ENCODE measurements around the gene SLC30A1. TPM values are rescaled to one million over a fixed set of nuclear protein-coding genes. Genes with fewer than 3 reads are reported as not detected.

Gene SLC30A1
- total RNA-seq, 2 donors from 2014 or later: 18.5 to 28.0 TPM

DNA sequence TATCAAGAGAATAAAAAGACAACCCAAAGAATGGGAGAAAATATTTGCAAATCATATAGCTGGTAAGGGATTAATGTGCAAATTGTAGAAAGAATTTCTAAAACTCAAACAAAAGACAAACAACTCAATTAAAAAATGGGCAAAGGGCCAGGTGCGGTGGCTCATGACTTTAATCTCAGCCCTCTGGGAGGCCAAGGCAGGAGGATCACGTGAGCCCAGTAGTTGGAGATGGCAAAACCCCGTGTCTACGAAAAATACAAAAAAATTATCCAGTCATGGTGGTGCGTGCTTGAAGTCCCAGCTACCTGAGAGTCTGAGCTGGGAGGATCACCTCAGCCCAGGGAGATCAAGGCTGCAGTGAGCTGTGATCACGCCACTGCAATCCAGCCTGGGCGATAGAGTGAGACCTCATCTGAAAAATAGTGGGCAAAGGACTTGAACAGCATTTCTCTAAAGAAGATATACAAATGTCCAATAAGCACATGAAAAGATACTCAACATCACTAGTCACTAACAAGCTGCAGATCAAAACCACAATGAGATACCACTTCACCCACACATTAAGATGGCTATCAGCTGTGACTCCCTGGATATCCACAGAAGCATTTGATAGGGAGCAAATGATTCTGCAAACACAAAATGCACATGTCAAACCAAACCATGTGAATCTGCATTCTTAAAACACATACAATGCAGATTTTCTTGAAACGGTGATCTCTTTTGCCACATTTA, 20.9 kb downstream of the SLC30A1 start:
- Histone ChIP-seq H3K27me3 (no peaks in the 10 kb centered on the region), H3K4me3 (no peak overlapping the region), H3K27ac (no peak overlapping the region), H3K4me1 (no peaks in the 10 kb centered on the region), H3K36me3 (no peaks in the 10 kb centered on the region), H3K9me3 (no peaks in the 10 kb centered on the region), H3K9ac (ENCODE audit: low read depth in 2 of 2, low read length in 2 of 2) (no peak overlapping the region)
- TF ChIP-seq, protein P1, sequence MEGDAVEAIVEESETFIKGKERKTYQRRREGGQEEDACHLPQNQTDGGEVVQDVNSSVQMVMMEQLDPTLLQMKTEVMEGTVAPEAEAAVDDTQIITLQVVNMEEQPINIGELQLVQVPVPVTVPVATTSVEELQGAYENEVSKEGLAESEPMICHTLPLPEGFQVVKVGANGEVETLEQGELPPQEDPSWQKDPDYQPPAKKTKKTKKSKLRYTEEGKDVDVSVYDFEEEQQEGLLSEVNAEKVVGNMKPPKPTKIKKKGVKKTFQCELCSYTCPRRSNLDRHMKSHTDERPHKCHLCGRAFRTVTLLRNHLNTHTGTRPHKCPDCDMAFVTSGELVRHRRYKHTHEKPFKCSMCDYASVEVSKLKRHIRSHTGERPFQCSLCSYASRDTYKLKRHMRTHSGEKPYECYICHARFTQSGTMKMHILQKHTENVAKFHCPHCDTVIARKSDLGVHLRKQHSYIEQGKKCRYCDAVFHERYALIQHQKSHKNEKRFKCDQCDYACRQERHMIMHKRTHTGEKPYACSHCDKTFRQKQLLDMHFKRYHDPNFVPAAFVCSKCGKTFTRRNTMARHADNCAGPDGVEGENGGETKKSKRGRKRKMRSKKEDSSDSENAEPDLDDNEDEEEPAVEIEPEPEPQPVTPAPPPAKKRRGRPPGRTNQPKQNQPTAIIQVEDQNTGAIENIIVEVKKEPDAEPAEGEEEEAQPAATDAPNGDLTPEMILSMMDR (IDR thresholded peaks at IDR 0.05): no peak
- intact Hi-C loops (cut with DNase I): no loop called here
- no peak for DNase-seq

DNA sequence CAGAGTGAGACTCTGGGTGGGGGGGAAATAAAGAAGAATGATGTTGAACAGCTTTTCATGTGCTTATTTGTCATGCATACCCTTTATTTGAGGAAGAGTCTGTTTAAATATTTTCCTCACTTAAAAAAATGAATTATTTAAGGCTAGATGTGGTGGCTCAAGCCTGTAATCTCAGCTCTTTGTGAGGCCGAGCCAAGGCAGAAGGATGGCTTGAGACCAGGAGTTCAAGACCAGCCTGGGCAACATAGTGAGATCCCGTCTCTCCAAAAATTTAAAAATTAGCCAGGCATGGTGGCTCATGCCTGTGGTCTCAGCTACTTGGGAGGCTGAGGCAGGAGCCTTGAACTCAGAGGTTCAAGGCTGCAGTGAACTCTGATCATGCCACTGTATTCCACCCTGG, 25.4 kb downstream of the SLC30A1 start:
- H3K4me3 ChIP-seq: no peak overlapping the region

DNA sequence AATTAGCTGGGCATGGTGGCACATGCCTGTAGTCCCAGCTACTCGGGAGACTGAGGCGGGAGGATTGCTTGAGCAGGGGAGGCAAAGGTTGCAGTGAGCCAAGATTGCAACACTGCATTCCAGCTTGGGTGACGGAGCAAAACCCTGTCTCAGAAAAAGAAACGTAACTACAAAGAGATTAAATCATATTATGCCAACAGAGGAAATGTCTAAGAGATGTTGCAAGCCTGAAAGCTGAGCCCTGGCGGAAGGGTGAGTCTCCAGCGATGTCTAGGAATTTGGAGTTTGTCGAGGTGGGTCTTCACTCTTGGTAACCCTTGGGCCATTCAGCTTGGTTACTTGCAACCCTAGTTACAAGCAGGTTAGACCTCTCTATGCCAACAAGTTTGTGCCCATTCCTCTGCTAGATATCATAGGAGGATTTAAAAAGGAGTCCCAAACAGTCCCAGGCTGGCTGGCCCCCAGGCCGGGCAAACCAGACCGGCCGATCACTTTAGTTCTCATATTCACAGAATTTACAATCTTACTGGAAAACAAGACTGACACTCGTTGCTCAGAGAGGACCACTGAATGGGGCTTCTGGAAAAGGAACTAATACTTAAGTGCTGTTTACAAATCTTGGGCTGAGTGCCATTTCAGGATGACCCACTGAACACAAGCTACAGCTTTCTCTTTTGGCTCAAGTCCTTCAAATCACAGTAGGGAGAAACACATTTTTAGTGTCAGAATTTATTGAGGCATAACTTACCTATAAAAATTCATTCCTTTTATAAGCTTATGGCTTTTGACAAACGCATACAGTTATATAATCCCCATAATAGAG, 27.1 kb downstream of the SLC30A1 start:
- H3K27ac ChIP-seq: no peak overlapping the region
- no peak for DNase-seq

More for the DNA sequence above, 25.4 kb downstream of the SLC30A1 start:
- intact Hi-C loops (cut with DNase I): no loop called here
- Histone ChIP-seq H3K9ac (ENCODE audit: low read depth in 2 of 2, low read length in 2 of 2) (no peak overlapping the region), H3K36me3 (no peaks in the 10 kb centered on the region), H3K27me3 (no peaks in the 10 kb centered on the region), H3K9me3 (no peaks in the 10 kb centered on the region), H3K27ac (no peak overlapping the region), H3K4me1 (no peaks in the 10 kb centered on the region)
- no peak for DNase-seq
- TF ChIP-seq, protein P1 (IDR thresholded peaks at IDR 0.05): no peak

DNA sequence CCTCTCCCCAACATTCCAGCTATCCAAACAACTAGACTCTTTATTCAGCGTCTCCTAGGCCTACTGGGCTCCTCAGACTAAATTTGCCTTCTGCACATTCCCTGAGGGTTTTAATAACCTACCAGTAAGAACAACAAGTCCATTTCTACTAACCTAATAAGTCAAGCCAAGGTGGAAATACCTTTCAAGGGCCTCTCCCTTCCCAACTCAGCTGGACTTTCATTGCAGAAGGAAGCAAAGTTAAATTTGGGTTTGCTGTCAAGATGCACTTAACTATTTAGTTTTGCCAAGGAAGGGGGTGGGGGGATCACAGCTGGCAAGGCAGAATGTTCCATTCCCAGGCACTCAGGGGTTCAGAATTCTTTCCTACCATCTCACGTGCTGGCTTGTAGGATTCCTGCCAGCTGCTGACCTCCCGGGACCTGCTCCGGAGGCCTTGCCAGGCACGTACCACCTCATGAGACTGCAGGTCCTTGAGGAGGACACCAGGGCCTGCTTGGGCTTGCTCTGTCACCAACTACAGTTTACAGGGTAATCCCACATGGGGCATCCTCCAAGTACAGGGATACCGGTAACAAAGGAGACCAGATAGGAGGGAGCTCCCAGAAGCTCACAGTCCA, 29.8 kb downstream of the SLC30A1 start:
- TF ChIP-seq, protein P1 (IDR thresholded peaks at IDR 0.05): no peak
- Histone ChIP-seq H3K4me1 (no peaks in the 10 kb centered on the region), H3K36me3 (no peaks in the 10 kb centered on the region), H3K27ac (no peak overlapping the region), H3K9me3 (no peaks in the 10 kb centered on the region), H3K27me3 (no peaks in the 10 kb centered on the region), H3K9ac (ENCODE audit: low read depth in 2 of 2, low read length in 2 of 2) (no peak overlapping the region), H3K4me3 (no peak overlapping the region)
- DNase-seq: no peak
- intact Hi-C loops (cut with DNase I): no loop called here

More for the DNA sequence above, 27.1 kb downstream of the SLC30A1 start:
- TF ChIP-seq, protein P1 (IDR thresholded peaks at IDR 0.05): no peak
- no peaks in the 10 kb centered on the region for H3K36me3 ChIP-seq
- H3K9ac ChIP-seq (ENCODE audit: low read depth in 2 of 2, low read length in 2 of 2): no peak overlapping the region
- H3K4me3 ChIP-seq: no peak overlapping the region
- no peaks in the 10 kb centered on the region for H3K9me3 ChIP-seq
- H3K4me1 ChIP-seq: no peaks in the 10 kb centered on the region
- no peaks in the 10 kb centered on the region for H3K27me3 ChIP-seq
- intact Hi-C loops (cut with DNase I): no loop called here

DNA sequence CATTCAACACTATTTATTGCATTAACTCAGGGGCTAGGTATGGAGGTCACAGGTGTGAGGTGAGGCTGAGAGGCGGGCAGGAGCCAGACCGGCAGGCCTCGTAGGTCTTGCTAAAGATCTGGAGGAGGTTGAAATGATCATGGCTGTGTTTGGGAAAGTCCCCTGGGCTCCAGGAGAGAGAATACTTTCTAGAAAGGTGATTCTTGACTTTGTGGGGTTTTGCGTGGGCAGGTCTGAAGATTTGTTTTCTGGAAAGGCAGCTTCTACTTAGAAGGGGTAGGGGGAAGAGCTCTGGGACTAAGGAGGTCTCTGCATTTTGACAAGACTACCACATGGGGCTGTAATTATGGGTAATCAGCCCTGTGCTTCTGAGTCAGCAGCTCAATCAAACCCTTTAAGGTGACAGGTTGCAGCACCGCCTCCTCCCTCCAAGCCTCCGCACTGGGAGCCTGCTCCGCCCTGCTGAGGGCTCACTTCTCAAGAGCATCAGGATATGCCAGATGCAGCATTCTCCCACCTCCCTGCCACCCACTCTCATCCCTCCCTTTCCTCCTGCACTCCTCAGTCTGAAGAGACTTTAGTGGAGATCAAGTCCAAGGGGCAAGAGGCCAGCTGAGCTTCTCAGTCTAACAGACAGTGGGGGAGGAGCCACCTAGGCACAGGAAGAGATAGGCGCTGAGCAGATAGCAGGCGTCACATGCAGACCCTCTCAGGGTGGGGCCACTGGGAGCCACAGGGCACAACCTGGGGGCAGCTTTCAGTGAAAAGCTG, 30.5 kb downstream of the SLC30A1 start:
- Histone ChIP-seq H3K4me1 (no peaks in the 10 kb centered on the region), H3K4me3 (no peak overlapping the region), H3K9me3 (no peaks in the 10 kb centered on the region), H3K27me3 (no peaks in the 10 kb centered on the region), H3K36me3 (no peaks in the 10 kb centered on the region), H3K27ac (no peak overlapping the region), H3K9ac (ENCODE audit: low read depth in 2 of 2, low read length in 2 of 2) (no peak overlapping the region)
- TF ChIP-seq, protein P1 (IDR thresholded peaks at IDR 0.05): no peak
- DNase-seq: peak; percentile 41
- intact Hi-C loops (cut with DNase I): no loop called here

Measured in colonic mucosa (tissue), 4 donors.